HEK293 (cell line): ENCODE results near the gene MRPS24.
"Not testable (repeated sequence)": the region's sequence is repeated elsewhere in the genome, so short reads cannot be mapped to it uniquely, and the experiment has no call there.

Experiments
- CTCF ChIA-PET: fragments of 350-600 bp; formaldehyde crosslinking; extraction: SDS; loops from one replicate; lab custom pipeline; 2021; ENCODE audit warnings: antibody characterized with exemption; lab: Yijun Ruan, JAX
- POLR2A ChIA-PET: fragments of 300-600 bp; formaldehyde crosslinking; extraction: SDS; loops from one replicate; lab custom pipeline; 2020; ENCODE audit warnings: antibody characterized with exemption, inconsistent platforms; lab: Yijun Ruan, JAX
- H3K27ac ChIP-seq: fragments of 200-500 bp; sonication (Bioruptor generic); 2 replicates; pipeline ENCODE4 v1.5.1; 2014; ENCODE audit warnings: low read depth, low read length, control low read depth, inconsistent platforms; ENCODE audit errors: extremely low read depth
- H3K36me3 ChIP-seq, 2 experiments: fragments of 200-500 bp in 1 of 2; sonication (Bioruptor generic) in 1 of 2; 1 replicate in 1 of 2; 2 replicates in 1 of 2; pipeline ENCODE4 v1.5.1; 2014 to 2017; ENCODE audit warnings: inconsistent platforms in 2 of 2, low read length in 2 of 2; ENCODE audit not compliant: control insufficient read depth in 2 of 2, insufficient read depth in 1 of 2
- H3K4me1 ChIP-seq: fragments of 200-500 bp; sonication (Bioruptor generic); 2 replicates; pipeline ENCODE4 v1.5.1; 2014; ENCODE audit warnings: mild to moderate bottlenecking, low read length, inconsistent platforms; ENCODE audit not compliant: control insufficient read depth, insufficient read depth
- H3K4me3 ChIP-seq: 2 replicates; pipeline ENCODE4 v1.5.1; 2011; ENCODE audit warnings: low read depth, mild to moderate bottlenecking, control low read depth, low read length, moderate library complexity
- H3K9me3 ChIP-seq: fragments of 200-500 bp; sonication (Bioruptor generic); 2 replicates; pipeline ENCODE4 v1.5.1; 2014; ENCODE audit warnings: low read depth, low read length, inconsistent platforms; ENCODE audit not compliant: control insufficient read depth, insufficient read depth
- KLF1 ChIP-seq: fragments of 450-650 bp; formaldehyde crosslinking; IDR thresholded peaks from 2 replicates; pipeline ENCODE4 v1.5.1; 2016; ENCODE audit warnings: missing biosample characterization, missing genetic modification characterization
- OSR2 ChIP-seq: fragments of 450-650 bp; formaldehyde crosslinking; IDR thresholded peaks from 2 replicates; pipeline ENCODE4 v1.5.1; 2016; ENCODE audit warnings: missing biosample characterization, missing genetic modification characterization
- REPIN1 ChIP-seq: fragments of 450-650 bp; formaldehyde crosslinking; IDR thresholded peaks from 2 replicates; pipeline ENCODE4 v1.5.1; 2017; ENCODE audit warnings: missing biosample characterization, missing genetic modification characterization, low read depth
- SP7 ChIP-seq: fragments of 450-650 bp; formaldehyde crosslinking; IDR thresholded peaks from 2 replicates; pipeline ENCODE4 v1.5.1; 2016; ENCODE audit warnings: missing biosample characterization, missing genetic modification characterization
- ZNF112 ChIP-seq: fragments of 450-650 bp; formaldehyde crosslinking; IDR thresholded peaks from 2 replicates; pipeline ENCODE4 v1.5.0; 2017; ENCODE audit warnings: missing biosample characterization, missing genetic modification characterization
- ZNF155 ChIP-seq: fragments of 450-650 bp; formaldehyde crosslinking; IDR thresholded peaks from 2 replicates; pipeline ENCODE4 v1.5.1; 2016; ENCODE audit warnings: missing biosample characterization, missing genetic modification characterization
- ZNF174 ChIP-seq: fragments of 450-650 bp; formaldehyde crosslinking; IDR thresholded peaks from 2 replicates; pipeline ENCODE4 v1.5.0; 2017; ENCODE audit warnings: missing biosample characterization, mild to moderate bottlenecking, missing genetic modification characterization
- ZNF24 ChIP-seq: fragments of 450-650 bp; formaldehyde crosslinking; IDR thresholded peaks from 2 replicates; pipeline ENCODE4 v1.5.1; 2016; ENCODE audit warnings: missing biosample characterization, missing genetic modification characterization
- ZNF335 ChIP-seq: fragments of 450-650 bp; formaldehyde crosslinking; conservative IDR thresholded peaks from 2 replicates; pipeline ENCODE4 v1.5.1; 2016; ENCODE audit warnings: missing biosample characterization, missing genetic modification characterization
- ZNF391 ChIP-seq: fragments of 450-650 bp; formaldehyde crosslinking; IDR thresholded peaks from 2 replicates; pipeline ENCODE4 v1.5.1; 2016; ENCODE audit warnings: low read depth, missing biosample characterization, missing genetic modification characterization, borderline replicate concordance
- ZNF394 ChIP-seq: fragments of 450-650 bp; formaldehyde crosslinking; IDR thresholded peaks from 2 replicates; pipeline ENCODE4 v1.5.1; 2016; ENCODE audit warnings: missing biosample characterization, missing genetic modification characterization, mild to moderate bottlenecking, moderate library complexity, borderline replicate concordance
- ZNF426 ChIP-seq: fragments of 450-650 bp; formaldehyde crosslinking; IDR thresholded peaks from 2 replicates; pipeline ENCODE4 v1.5.1; 2017; ENCODE audit warnings: missing biosample characterization, missing genetic modification characterization, mild to moderate bottlenecking, inconsistent platforms, moderate library complexity
- ZNF510 ChIP-seq: fragments of 450-650 bp; formaldehyde crosslinking; IDR thresholded peaks from 2 replicates; pipeline ENCODE4 v1.5.1; 2018; ENCODE audit warnings: mild to moderate bottlenecking, missing genetic modification characterization, missing biosample characterization; ENCODE audit not compliant: insufficient replicate concordance
- ZNF623 ChIP-seq: fragments of 450-650 bp; formaldehyde crosslinking; IDR thresholded peaks from 2 replicates; pipeline ENCODE4 v1.5.1; 2016; ENCODE audit warnings: missing biosample characterization, missing genetic modification characterization
- ZNF624 ChIP-seq: fragments of 450-650 bp; formaldehyde crosslinking; IDR thresholded peaks from 2 replicates; pipeline ENCODE4 v1.5.1; 2017; ENCODE audit warnings: missing biosample characterization, missing genetic modification characterization
- ZNF777 ChIP-seq: fragments of 450-650 bp; formaldehyde crosslinking; IDR thresholded peaks from 2 replicates; pipeline ENCODE4 v1.5.1; 2017; ENCODE audit warnings: missing biosample characterization, missing genetic modification characterization, borderline replicate concordance
- ZSCAN23 ChIP-seq: fragments of 450-650 bp; formaldehyde crosslinking; IDR thresholded peaks from 2 replicates; pipeline ENCODE4 v1.5.1; 2016; ENCODE audit warnings: missing biosample characterization, missing genetic modification characterization
- TF ChIP-seq, protein P1 (sequence below): fragments of 450-650 bp; formaldehyde crosslinking; IDR thresholded peaks from 2 replicates; pipeline ENCODE4 v1.5.1; 2016; ENCODE audit warnings: missing biosample characterization, missing genetic modification characterization, borderline replicate concordance
- TF ChIP-seq, protein P2 (sequence below): fragments of 450-650 bp; formaldehyde crosslinking; IDR thresholded peaks from 2 replicates; pipeline ENCODE4 v1.5.1; 2016; ENCODE audit warnings: missing biosample characterization, missing genetic modification characterization
- TF ChIP-seq, protein P3 (sequence below): fragments of 450-650 bp; formaldehyde crosslinking; IDR thresholded peaks from 2 replicates; pipeline ENCODE4 v1.5.1; 2016; ENCODE audit warnings: missing biosample characterization, missing genetic modification characterization
- TF ChIP-seq, protein P4 (sequence below): fragments of 450-650 bp; formaldehyde crosslinking; conservative IDR thresholded peaks from 2 replicates; pipeline ENCODE4 v1.5.1; 2016; ENCODE audit warnings: low read depth, missing biosample characterization, missing genetic modification characterization

MRPS24 gene

DNA sequence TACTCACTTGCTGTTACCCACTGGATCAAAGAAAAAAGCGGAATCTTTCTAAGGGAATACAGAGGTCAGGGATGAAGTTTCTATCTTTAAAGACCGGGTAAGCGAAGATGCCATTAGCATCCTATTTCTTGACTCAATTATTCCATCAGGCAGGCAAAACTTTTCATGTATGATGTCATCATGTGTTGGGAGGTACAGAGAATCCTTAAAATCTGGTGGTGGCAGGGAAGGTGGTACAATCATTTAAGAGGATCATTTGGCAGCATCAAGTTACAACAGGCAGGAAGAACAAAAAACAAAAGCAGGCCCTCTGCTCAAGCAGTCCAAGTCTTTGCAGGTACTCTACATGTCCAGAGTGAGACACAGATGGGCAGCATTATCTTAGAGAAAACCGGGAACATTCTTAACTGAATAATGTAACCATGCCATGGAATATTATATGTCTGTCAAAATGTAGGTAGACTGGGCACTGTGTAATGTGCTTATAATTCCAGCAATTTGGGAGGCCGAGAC is 33.3 kb upstream of the MRPS24 start (continued):
- no peak for TF ChIP-seq ZNF777
- TF ChIP-seq, protein P1, sequence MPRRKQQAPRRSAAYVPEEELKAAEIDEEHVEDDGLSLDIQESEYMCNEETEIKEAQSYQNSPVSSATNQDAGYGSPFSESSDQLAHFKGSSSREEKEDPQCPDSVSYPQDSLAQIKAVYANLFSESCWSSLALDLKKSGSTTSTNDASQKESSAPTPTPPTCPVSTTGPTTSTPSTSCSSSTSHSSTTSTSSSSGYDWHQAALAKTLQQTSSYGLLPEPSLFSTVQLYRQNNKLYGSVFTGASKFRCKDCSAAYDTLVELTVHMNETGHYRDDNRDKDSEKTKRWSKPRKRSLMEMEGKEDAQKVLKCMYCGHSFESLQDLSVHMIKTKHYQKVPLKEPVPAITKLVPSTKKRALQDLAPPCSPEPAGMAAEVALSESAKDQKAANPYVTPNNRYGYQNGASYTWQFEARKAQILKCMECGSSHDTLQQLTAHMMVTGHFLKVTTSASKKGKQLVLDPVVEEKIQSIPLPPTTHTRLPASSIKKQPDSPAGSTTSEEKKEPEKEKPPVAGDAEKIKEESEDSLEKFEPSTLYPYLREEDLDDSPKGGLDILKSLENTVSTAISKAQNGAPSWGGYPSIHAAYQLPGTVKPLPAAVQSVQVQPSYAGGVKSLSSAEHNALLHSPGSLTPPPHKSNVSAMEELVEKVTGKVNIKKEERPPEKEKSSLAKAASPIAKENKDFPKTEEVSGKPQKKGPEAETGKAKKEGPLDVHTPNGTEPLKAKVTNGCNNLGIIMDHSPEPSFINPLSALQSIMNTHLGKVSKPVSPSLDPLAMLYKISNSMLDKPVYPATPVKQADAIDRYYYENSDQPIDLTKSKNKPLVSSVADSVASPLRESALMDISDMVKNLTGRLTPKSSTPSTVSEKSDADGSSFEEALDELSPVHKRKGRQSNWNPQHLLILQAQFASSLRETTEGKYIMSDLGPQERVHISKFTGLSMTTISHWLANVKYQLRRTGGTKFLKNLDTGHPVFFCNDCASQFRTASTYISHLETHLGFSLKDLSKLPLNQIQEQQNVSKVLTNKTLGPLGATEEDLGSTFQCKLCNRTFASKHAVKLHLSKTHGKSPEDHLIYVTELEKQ = no peak
- TF ChIP-seq ZNF394 (tag by site-specific recombination) = 0 out of 2 replicates have a peak, but pooled peaks have one; percentile 18
- TF ChIP-seq, protein P2, sequence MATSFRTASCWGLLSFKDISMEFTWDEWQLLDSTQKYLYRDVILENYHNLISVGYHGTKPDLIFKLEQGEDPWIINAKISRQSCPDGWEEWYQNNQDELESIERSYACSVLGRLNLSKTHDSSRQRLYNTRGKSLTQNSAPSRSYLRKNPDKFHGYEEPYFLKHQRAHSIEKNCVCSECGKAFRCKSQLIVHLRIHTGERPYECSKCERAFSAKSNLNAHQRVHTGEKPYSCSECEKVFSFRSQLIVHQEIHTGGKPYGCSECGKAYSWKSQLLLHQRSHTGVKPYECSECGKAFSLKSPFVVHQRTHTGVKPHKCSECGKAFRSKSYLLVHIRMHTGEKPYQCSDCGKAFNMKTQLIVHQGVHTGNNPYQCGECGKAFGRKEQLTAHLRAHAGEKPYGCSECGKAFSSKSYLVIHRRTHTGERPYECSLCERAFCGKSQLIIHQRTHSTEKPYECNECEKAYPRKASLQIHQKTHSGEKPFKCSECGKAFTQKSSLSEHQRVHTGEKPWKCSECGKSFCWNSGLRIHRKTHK (tag by site-specific recombination) = no peak
- no peak for TF ChIP-seq ZNF391 (tag by site-specific recombination)
- TF ChIP-seq, protein P3, sequence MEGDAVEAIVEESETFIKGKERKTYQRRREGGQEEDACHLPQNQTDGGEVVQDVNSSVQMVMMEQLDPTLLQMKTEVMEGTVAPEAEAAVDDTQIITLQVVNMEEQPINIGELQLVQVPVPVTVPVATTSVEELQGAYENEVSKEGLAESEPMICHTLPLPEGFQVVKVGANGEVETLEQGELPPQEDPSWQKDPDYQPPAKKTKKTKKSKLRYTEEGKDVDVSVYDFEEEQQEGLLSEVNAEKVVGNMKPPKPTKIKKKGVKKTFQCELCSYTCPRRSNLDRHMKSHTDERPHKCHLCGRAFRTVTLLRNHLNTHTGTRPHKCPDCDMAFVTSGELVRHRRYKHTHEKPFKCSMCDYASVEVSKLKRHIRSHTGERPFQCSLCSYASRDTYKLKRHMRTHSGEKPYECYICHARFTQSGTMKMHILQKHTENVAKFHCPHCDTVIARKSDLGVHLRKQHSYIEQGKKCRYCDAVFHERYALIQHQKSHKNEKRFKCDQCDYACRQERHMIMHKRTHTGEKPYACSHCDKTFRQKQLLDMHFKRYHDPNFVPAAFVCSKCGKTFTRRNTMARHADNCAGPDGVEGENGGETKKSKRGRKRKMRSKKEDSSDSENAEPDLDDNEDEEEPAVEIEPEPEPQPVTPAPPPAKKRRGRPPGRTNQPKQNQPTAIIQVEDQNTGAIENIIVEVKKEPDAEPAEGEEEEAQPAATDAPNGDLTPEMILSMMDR (tag by site-specific recombination) = no peak
- TF ChIP-seq OSR2 (tag by site-specific recombination) = no peak
- TF ChIP-seq KLF1 = no peak
- TF ChIP-seq ZNF335 = no peak
- no peak for TF ChIP-seq ZNF112
- no peak for TF ChIP-seq ZNF24
- TF ChIP-seq ZNF174 (tag by site-specific recombination) = no peak
- no peak for TF ChIP-seq ZNF155 (tag by site-specific recombination)
- TF ChIP-seq ZNF624 (tag by site-specific recombination) = no peak
- TF ChIP-seq ZSCAN23 (tag by site-specific recombination) = no peak
- TF ChIP-seq REPIN1 (tag by site-specific recombination) = no peak
- TF ChIP-seq ZNF510 (tag by site-specific recombination) = no peak
- peak; percentile 33; the same call in 1 of the 2 replicates for TF ChIP-seq SP7 (tag by site-specific recombination)

DNA sequence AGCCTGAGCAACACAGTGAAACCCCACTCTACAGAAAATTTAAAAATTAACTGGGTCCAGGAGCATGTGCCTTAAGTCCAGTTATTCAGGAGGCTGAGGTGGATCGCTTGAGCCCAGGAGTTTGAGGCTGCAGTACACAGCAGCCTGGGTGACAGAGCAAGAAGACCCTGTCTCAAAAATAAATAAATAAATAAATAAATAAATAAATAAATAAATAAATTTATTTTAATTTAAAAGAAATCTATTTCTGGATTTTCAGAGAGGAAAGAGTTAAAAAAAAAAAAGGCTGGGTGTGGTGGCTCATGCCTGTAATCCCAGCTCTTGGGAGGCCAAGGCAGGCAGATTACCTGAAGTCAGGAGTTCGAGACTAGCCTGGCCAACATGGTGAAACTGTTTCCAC is 29.3 kb upstream of the MRPS24 start:
- CTCF ChIA-PET, H3K9me3 ChIP-seq, H3K4me3 ChIP-seq, POLR2A ChIA-PET, H3K4me1 ChIP-seq, H3K27ac ChIP-seq: not testable (repeated sequence)
- TF ChIP-seq ZNF394 (tag by site-specific recombination) = peak; percentile 53; the same call in 1 of the 2 replicates
- TF ChIP-seq, protein P4, sequence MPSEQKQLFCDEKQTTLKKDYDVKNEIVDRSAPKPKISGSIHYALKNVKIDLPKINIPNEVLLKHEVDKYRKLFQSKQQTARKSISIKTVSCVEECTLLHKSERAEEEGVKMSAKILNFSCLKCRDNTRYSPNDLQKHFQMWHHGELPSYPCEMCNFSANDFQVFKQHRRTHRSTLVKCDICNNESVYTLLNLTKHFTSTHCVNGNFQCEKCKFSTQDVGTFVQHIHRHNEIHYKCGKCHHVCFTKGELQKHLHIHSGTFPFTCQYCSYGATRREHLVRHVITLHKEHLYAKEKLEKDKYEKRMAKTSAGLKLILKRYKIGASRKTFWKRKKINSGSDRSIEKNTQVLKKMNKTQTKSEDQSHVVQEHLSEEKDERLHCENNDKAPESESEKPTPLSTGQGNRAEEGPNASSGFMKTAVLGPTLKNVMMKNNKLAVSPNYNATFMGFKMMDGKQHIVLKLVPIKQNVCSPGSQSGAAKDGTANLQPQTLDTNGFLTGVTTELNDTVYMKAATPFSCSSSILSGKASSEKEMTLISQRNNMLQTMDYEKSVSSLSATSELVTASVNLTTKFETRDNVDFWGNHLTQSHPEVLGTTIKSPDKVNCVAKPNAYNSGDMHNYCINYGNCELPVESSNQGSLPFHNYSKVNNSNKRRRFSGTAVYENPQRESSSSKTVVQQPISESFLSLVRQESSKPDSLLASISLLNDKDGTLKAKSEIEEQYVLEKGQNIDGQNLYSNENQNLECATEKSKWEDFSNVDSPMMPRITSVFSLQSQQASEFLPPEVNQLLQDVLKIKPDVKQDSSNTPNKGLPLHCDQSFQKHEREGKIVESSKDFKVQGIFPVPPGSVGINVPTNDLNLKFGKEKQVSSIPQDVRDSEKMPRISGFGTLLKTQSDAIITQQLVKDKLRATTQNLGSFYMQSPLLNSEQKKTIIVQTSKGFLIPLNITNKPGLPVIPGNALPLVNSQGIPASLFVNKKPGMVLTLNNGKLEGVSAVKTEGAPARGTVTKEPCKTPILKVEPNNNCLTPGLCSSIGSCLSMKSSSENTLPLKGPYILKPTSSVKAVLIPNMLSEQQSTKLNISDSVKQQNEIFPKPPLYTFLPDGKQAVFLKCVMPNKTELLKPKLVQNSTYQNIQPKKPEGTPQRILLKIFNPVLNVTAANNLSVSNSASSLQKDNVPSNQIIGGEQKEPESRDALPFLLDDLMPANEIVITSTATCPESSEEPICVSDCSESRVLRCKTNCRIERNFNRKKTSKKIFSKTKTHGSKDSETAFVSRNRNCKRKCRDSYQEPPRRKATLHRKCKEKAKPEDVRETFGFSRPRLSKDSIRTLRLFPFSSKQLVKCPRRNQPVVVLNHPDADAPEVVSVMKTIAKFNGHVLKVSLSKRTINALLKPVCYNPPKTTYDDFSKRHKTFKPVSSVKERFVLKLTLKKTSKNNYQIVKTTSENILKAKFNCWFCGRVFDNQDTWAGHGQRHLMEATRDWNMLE = peak; percentile 54; the same call in 1 of the 2 replicates
- TF ChIP-seq ZNF426 (tag by site-specific recombination) = peak; percentile 40
- peak; percentile 39 for TF ChIP-seq ZNF623 (tag by site-specific recombination)
- H3K36me3 ChIP-seq = peaks cover 3 to 15% of the 10 kb centered on the region in 2 experiments; a peak in 2 of 3 replicates
